ENCODE results near the gene STAU1.
"Not testable (repeated sequence)": the region's sequence is repeated elsewhere in the genome, so short reads cannot be mapped to it uniquely, and the experiment has no call there.

Gene STAU1

GRCh38 chr20:49112596-49113274, 75.4 kb downstream of the STAU1 start:
- DNase-seq, result no peak

DNA sequence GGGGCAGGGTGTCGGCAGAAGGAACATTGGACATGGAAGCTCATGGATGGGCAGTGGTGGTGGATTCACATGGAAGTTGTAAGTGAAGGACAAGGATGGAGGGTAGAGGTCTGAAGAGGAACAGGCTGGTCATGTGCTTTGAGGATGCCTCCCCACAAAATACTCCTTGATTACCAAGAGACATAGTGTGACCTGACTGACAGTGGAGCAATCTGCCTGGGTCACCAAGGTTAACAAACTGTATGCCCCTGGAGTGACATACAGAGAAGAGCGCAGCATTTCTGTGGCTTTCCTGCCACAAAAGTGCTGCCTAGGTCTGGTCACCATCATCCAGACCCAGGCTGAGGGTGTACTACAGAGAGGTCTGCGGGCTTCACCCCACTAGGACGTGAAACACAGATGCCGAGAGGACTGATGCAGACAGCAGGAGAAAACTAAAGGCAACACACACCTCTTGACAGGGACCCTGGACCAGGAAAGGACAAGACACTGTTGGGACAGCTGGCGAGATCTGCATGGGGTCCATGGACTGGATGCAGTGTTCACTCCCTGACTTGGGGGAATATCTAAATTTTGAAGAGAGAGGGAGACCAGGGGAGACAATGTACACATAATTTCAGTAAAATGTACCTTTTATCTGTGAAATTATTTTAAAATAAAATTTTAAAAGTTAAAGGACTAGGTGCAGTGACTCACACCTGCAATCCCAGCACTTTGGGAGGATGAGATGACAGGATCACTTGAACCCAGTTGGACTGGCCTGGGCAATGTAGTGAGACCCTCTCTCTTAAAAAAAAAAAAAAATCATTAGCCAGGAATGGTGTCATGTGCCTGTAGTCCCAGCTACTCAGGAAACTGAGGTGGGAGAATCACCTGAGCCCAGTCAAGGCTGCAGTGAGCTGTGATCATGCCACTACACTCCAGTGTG, 77.1 kb downstream of the STAU1 start:
- DNase-seq, result no peak

DNA sequence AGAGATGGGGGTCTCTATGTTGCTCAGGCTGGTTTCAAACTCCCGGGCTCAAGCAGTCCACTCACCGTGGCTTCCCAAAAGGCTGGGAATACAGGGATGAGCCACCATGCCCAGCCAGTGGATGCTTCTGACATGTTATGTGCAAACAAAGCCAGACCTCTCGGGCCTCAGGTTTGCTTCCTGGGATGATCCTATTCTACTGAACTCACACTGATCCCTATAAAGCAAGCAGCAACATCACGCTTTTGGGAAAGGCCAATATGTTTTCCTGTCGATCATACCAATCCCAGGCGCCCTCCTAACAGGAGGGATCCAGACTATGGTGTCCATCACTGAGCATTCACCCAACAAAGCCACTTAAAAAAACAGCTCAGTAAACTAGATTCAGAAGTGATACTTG, 81.8 kb downstream of the STAU1 start:
- DNase-seq, result no peak

DNA sequence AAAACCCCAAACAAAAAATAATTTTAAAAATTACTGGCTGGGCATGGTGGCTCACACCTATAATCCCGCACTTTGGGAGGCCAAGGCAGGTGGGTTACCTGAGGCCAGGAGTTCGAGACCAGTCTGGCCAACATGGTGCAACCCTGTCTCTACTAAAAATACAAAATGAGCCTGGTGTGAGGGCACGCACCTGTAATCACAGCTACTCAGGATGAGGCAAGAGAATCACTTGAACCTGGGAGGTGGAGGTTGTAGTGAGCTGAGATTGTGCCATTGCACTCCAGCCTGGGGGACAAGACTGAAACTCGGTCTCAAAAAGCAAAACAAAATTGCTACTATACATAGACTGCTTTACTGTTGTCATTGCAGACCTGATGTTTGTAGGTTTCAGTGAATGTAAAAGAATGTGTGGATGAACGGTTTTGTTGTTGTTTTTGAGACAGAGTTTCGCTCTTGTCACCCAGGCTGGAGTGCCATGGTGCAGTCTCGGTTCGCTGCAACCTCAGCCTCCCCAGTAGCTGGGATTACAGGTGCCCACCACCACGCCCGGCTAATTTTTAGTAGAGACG, 83.1 kb downstream of the STAU1 start:
- DNase-seq, result not testable (repeated sequence)

DNA sequence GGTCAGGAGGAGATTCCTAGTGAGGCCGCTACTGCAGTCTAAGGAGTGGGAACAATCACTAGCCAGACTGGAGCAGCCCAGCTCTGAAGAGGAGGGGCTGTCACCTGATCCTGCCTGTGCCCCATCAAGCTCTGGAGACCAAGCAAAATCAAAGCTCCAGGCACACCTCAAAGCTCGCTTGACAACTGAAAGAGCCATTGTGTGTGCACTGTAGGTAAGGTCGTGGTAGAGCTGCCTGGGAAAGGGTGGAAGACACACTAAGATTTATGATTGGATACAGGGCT, 83.8 kb downstream of the STAU1 start:
- DNase-seq, result no peak

DNA sequence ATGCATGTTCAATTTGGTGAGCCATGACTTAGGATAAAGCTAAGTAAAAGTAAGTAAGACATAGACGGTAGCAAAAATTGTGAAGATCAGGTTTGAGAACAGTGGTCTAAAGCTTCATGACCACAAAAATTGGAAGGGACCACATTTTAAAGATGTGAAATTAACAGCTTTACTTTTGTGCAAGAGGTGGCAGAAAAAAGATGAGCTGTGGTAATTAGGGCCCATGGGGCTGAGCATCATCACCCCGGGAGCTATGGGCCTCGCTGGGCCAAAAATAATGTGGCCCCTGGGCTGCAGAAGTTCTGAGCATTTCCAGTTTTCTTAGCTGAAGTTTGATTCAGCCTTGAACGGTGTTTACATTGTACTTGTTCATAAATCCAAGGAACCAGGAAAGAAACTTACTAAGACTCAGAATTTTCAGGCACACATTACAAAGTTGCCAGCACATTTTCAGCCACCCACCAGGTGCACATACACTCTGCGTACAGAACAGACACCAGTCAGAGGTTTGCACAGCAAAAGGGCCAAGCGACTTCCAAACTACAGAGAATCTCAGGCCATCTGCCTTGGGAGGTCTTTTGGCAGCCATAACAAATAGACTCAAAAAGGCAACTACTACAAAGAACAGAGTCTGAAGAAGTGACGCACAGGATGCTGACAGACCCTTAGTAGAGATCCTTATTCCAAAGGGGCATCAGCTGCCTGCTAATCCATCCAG, 84.3 kb downstream of the STAU1 start:
- no peak for DNase-seq

DNA sequence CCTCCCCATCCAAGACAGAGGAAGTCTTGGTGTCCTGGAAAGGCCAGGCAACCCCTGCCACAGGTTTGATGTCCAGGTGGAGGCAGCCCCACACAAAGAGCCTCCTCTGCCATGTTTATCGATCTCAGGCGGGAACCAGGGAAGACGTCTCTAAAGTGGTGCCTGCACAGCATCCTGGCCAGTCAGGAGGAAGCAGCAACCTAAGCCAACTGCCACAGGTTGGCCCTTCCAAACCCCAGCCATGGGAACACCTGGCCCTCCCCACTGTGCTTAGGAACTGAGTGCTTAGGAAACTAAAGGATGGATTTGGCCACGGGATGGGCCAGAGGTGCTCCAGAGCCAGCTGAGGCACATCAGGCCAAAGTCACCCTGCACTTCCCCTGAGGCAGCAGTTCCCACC, 85.1 kb downstream of the STAU1 start:
- no peak for DNase-seq

- no peak for DNase-seq
Measured at GRCh38 chr20:49100972-49101371, 87.2 kb downstream of the STAU1 start.

DNA sequence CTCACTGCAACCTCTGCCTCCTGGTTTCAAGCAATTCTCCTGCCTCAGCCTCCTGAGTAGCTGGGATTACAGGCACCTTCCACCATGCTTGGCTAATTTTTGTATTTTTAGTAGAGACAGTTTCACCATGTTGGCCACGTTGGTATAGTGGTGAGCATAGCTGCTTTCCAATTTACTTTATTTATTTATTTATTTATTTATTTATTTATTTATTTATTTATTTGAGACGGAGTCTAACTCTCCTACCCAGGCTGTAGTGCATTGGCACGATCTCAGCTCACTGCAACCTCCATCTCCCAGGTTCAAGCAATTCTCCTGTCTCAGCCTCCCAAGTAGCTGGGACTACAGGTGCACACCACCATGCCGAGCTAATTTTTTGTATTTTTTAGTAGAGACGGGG, 87.8 kb downstream of the STAU1 start:
- DNase-seq, result not testable (repeated sequence)

GRCh38 chr20:49099011-49099410, 89.1 kb downstream of the STAU1 start:
- DNase-seq, result no peak

DNA sequence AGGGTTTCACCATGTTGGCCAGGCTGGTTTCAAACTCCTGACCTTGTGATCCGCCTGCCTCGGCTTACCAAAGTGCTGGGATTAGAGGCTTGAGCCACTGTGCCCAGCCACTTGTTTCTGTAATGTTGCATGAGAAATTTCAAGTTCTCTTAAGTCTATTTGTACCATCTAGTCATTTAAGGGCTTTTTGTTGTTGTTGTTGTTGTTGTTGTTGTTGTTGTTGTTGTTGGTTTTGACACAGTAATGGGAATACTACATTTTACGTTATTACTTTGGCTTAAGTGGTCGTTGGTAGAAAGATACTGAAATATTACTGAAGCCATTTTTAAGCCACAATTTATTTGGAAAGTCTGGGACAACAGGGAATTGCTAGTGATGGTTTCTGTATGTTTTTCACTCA, 90.0 kb downstream of the STAU1 start:
- DNase-seq, result no peak

DNA sequence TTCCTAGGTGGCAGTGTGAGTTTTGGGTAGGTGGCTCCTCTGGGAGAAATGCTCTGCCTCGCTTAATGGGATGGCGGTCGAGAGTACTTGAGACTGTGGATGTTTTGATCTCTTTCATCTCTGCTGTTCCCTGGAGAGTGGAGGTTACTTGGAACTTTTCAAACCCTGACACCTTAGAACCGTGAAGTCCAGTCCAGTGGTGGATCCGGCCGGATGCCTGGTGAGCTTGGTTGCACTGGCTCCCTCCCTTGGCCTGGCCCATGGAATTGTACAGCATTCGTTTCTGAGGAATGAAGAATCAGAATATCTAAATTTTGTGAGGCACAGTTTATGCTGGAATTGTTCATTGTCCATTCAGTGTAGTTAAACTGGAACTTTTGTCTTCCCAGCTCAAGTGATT, 91.0 kb downstream of the STAU1 start:
- no peak for DNase-seq

GRCh38 chr20:49096203-49096730, 91.9 kb downstream of the STAU1 start:
- no peak for DNase-seq

- DNase-seq, result no peak
Measured at GRCh38 chr20:49091762-49092161, 96.4 kb downstream of the STAU1 start.

DNA sequence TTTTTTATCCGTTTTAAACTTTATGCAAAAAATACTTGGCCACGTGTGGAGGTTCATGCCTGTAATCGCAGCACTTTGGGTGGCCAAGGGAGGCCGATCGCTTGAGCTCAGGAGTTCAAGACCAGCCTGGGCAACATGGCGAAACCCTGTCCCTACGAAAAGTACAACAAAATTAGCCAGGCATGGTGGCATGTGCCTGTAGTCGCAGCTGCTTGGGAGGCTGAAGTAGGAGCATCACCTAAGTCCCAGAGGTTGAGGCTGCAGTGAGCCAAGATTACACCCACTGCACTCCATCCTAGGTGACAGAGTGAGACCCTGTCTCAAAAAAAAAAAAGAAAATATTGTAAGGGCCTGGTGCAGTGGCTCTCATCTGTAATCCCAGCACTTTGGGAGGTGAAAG, 97.0 kb downstream of the STAU1 start:
- DNase-seq, result no peak

DNA sequence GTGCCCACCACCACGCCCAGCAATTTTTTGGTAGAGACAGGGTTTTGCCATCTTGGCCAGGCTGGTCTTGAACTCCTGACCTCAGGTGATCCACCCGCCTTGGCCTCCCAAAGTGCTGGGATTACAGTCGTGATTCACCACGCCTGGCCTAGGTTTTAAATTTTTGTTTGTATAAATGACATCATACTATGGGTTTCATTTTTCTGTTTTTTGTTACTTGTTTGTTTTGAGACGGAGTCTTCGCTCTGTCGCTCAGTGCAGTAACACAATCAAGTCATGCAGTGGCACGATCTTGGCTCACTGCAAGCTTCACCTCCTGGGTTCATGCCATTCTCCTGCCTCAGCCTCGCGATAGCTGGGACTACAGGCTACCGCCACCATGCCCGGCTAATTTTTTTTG, 105.8 kb downstream of the STAU1 start:
- DNase-seq, result not testable (repeated sequence)

GRCh38 chr20:49078310-49078709, 109.8 kb downstream of the STAU1 start:
- no peak for DNase-seq

DNA sequence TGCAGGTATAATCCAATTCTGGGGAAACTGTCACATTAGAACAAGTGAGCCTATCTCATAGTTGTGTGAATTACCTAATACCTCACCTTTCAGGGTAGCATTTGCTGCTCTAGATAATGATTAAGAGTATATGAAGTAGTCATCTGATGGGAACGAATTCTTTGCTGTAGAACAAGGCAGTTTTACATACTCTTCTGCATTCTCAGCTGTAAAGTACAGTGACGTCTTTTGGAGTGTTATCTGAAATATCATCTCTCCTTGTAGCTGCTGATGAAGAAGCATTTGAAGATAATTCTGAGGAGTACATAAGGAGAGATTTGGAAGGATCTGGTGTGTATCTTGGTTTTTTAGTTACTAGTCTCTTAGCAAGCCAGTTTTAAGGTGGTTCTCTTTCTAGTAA, 113.6 kb downstream of the STAU1 start:
- DNase-seq, result no peak

All from kidney glomerular epithelial cell (primary cell).